Adrenal gland (tissue), 12 donors: Measurements from ENCODE around the gene RNF183. TPM values are rescaled to one million over a fixed set of nuclear protein-coding genes. Genes with fewer than 3 reads are reported as not detected.

Experiments
- DNase-seq, 7 donors: peaks; one replicate each; pipeline ENCODE4 v3.0.0-alpha.2; 2019 to 2020
- H3K27ac ChIP-seq, 5 donors: fragments of 200-600 bp; sonication (generic) in 4 of 5; 1 replicate in 3 of 5; 2 replicates in 2 of 5; pipeline versions ENCODE4 v1.5.1 to v1.8.0; 2016 to 2020; ENCODE audit warnings: mild to moderate bottlenecking in 1 of 5
- H3K27me3 ChIP-seq: fragments of 200-600 bp; 2 replicates; pipeline ENCODE4 v1.8.0; 2021
- H3K36me3 ChIP-seq, 2 donors: fragments of 200-600 bp; replicated peaks in 1 of 2; 1 replicate in 1 of 2; 2 replicates in 1 of 2; pipeline versions ENCODE4 v1.5.1 to v1.8.0; 2018 to 2022
- H3K4me1 ChIP-seq, 2 donors: fragments of 200-600 bp; replicated peaks in 1 of 2; 1 replicate in 1 of 2; 2 replicates in 1 of 2; pipeline versions ENCODE4 v1.5.1 to v1.8.0; 2018 to 2021
- H3K4me3 ChIP-seq, 4 donors: fragments of 200-600 bp; sonication (generic) in 3 of 4; one replicate each; pipeline ENCODE4 v1.5.1; 2016 to 2018
- H3K9me3 ChIP-seq, 3 donors: fragments of 200-600 bp; sonication (generic) in 1 of 3; replicated peaks in 1 of 3; 1 replicate in 2 of 3; 2 replicates in 1 of 3; pipeline versions ENCODE4 v1.5.1 to v1.8.0; 2016 to 2021
- POLR2A ChIP-seq, 2 donors: fragments of 450-650 bp; IDR thresholded peaks; one replicate each; pipeline ENCODE4 v1.6.1; 2017; ENCODE audit warnings: antibody characterized with exemption in 2 of 2, mild to moderate bottlenecking in 2 of 2, moderate library complexity in 1 of 2
- WGBS, 4 donors: extraction: QIAGEN DNeasy Blood & Tissue Kit in 2 of 4; methylation state at CpG; one replicate each; pipeline versions ENCODE4 v1.1.5 to v1.1.7; 2013 to 2017; 5-methylcytosine and 5-hydroxymethylcytosine counted together
- intact Hi-C, 2 donors: fragments of 100-400 bp; cut with DNase I; formaldehyde crosslinking; loops; one replicate each; pipeline versions ENCODE4 v1.14.1 to v1.15.0; 2022 to 2023
- polyA plus RNA-seq, 3 donors: library from polyadenylated mRNA; stranded (reverse); fragments of 200-250 nt in 2 of 3; fragments of 350-450 nt in 1 of 3; fragmentation: Illumina TruSeq in 1 of 3; extraction: RNeasy Lipid Tissue Mini Kit (QIAGEN cat#74804) in 1 of 3; gene quantifications; one replicate each; pipeline ENCODE4 v1.2.3, GENCODE V29; 2013 to 2014
- total RNA-seq, 9 donors: library from RNA; depleted of rRNA in 4 of 9; stranded (reverse); fragments of >200 nt in 4 of 9; fragments of 120-200 nt in 1 of 9; fragmentation: NEBNext Ultra II Directional in 1 of 9; extraction: Animal tissue kit (Norgen Biotek cat#: 25700) in 1 of 9; gene quantifications; one replicate each; pipeline versions ENCODE4 v1.1.0 to v1.2.4, GENCODE V29; 2013 to 2023
- TF ChIP-seq, protein P1 (sequence below), 6 experiments: fragments of 450-650 bp in 4 of 6; fragments of 200-600 bp in 2 of 6; sonication (generic) in 1 of 6; IDR thresholded peaks; 1 replicate in 5 of 6; 2 replicates in 1 of 6; pipeline versions ENCODE4 v1.5.1 to v1.8.0; 2016 to 2021; ENCODE audit warnings: antibody characterized with exemption in 6 of 6, mild to moderate bottlenecking in 2 of 6, moderate library complexity in 1 of 6
- donor health status: healthy with polysubstance abuse.
- donor health status: Bipolar disorder and iron deficiency.
- donor health status: DM: yes; HTN: yes; CAD: no.
- donor health status: DM: no; HTN: no; CAD: no.
- donor health status: DM: no; HTN: no; CAD: no.
- donor health status: DM: yes; HTN: yes; CAD: no.

Gene RNF183
- total and polyA plus RNA-seq, 12 donors, result 0.11 to 0.48 (median 0.26) TPM; not detected in 8

- Histone ChIP-seq H3K27ac (no peak overlapping the region), H3K4me1 (no peaks in the 10 kb centered on the region), H3K27me3 (no peaks in the 10 kb centered on the region), H3K36me3 (peaks cover 0 to 82% of the 10 kb centered on the region in 2 donors), H3K4me3 (no peak overlapping the region), H3K9me3 (no peaks in the 10 kb centered on the region)
- intact Hi-C loops, result no loop called here
- no peak for DNase-seq
- TF ChIP-seq POLR2A (IDR thresholded peaks at IDR 0.05), result no peak
- TF ChIP-seq, protein P1, sequence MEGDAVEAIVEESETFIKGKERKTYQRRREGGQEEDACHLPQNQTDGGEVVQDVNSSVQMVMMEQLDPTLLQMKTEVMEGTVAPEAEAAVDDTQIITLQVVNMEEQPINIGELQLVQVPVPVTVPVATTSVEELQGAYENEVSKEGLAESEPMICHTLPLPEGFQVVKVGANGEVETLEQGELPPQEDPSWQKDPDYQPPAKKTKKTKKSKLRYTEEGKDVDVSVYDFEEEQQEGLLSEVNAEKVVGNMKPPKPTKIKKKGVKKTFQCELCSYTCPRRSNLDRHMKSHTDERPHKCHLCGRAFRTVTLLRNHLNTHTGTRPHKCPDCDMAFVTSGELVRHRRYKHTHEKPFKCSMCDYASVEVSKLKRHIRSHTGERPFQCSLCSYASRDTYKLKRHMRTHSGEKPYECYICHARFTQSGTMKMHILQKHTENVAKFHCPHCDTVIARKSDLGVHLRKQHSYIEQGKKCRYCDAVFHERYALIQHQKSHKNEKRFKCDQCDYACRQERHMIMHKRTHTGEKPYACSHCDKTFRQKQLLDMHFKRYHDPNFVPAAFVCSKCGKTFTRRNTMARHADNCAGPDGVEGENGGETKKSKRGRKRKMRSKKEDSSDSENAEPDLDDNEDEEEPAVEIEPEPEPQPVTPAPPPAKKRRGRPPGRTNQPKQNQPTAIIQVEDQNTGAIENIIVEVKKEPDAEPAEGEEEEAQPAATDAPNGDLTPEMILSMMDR (IDR thresholded peaks at IDR 0.05), result no peak
- WGBS, 4 donors, result 88 to 96% (median 90%) methylated on average over 6 of the region's 6 CpGs
These were observed 13.0 kb downstream of the RNF183 start for GRCh38 chr9:113290052-113290607.

DNA sequence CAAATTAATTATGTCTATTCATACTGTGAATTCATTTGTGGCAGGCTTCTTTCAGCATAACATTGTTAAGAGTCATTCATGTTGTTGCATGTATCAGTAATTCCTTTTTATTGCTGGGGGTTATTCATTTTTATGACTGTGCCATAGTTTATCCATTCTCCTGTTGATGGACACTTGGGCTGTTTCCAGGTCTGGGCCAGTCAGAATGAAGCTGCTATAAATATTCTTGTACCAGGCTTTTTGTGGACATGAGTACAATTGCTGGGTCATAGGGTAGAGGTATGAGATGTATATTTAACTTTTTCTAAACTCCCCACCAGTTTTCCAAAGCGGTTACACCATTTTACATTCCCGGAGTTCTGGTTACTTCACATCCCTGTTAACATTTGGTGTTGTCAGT is 14.1 kb downstream of the RNF183 start:
- intact Hi-C loops, result no loop called here
- Histone ChIP-seq H3K36me3 (peaks cover 0 to 93% of the 10 kb centered on the region in 2 donors), H3K9me3 (no peaks in the 10 kb centered on the region), H3K4me3 (no peak overlapping the region), H3K4me1 (no peaks in the 10 kb centered on the region), H3K27me3 (no peaks in the 10 kb centered on the region), H3K27ac (no peak overlapping the region)
- 92 to 100% (median 96%) methylated on average over 2 of the region's 2 CpGs for WGBS, 4 donors
- TF ChIP-seq, protein P1 (IDR thresholded peaks at IDR 0.05), result no peak
- TF ChIP-seq POLR2A (IDR thresholded peaks at IDR 0.05), result no peak
- no peak for DNase-seq

DNA sequence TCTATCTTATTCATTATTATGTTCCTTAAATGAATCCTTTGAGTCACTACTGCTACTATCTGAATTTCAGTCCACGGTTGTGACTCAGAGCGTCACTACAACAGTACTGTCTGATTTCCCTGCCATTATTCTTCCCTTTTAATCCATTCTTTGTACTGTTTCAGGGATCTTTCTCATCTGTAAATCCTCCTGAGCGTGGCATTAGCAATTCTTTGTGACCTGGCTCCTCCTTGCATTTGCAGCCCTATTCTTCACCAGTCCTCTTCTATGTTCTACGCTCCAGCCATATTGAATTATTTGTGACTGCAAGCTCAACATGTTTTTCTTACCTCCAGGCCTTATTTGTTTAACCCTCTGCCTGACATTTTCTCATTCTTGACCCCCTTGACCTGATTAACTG is 21.8 kb downstream of the RNF183 start:
- peaks cover 2 to 21% of the 10 kb centered on the region in 2 donors for H3K4me1 ChIP-seq
- H3K36me3 ChIP-seq, result peaks cover 0 to 71% of the 10 kb centered on the region in 2 donors
- H3K27ac ChIP-seq, result no peak overlapping the region
- no peak overlapping the region for H3K4me3 ChIP-seq
- intact Hi-C loops, result no loop called here
- H3K9me3 ChIP-seq, result no peaks in the 10 kb centered on the region
- TF ChIP-seq, protein P1 (IDR thresholded peaks at IDR 0.05), result no peak
- no peak for TF ChIP-seq POLR2A (IDR thresholded peaks at IDR 0.05)
- H3K27me3 ChIP-seq, result no peaks in the 10 kb centered on the region
- DNase-seq, result no peak
- 94 to 96% (median 95%) methylated on average over 4 of the region's 4 CpGs for WGBS, 4 donors

GRCh38 chr9:113278840-113279239 is 24.3 kb downstream of the RNF183 start:
- Histone ChIP-seq H3K36me3 (peaks cover 0 to 48% of the 10 kb centered on the region in 2 donors), H3K9me3 (no peaks in the 10 kb centered on the region), H3K4me1 (peaks cover 7 to 34% of the 10 kb centered on the region in 2 donors), H3K27me3 (no peaks in the 10 kb centered on the region), H3K4me3 (no peak overlapping the region), H3K27ac (peak overlapping the region in 1 of 5 donors; percentile 4)
- DNase-seq, result no peak
- intact Hi-C loops, result no loop called here
- TF ChIP-seq, protein P1 (IDR thresholded peaks at IDR 0.05), result no peak
- TF ChIP-seq POLR2A (IDR thresholded peaks at IDR 0.05), result no peak
- WGBS, 4 donors, result 49 to 62% (median 56%) methylated on average over 4 of the region's 4 CpGs
